HG03521 (cell line): ENCODE measurements around the gene MYO10.
"Not testable (repeated sequence)": the region's sequence is repeated elsewhere in the genome, so short reads cannot be mapped to it uniquely, and the experiment has no call there.

Experiments used
- ATAC-seq: cut with Tn5 transposase; IDR thresholded peaks from one replicate; pipeline ENCODE4 v1.9.1; 2021; ENCODE audit warnings: mild to moderate bottlenecking, moderate library complexity; ENCODE audit not compliant: unreplicated experiment

MYO10 gene

DNA sequence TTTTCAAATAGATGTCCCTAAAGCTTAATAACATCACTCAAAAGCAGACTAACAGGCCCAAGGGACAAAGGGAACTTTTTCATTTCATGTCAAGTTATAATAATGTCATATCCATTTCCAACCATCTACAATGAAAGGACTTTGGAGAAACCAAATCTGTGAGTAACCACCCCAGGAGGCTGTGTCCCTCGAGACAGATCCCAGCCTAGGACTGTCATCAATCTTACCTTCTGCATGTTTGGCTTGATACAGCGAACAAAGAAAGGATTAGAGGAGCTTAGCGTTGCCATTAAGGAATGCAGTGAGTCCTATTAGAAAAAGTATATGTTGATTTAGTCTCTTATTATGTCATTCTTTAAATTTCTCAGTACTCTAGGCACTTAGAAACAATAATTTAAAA, 181.5 kb downstream of the MYO10 start:
- ATAC-seq = no peak

DNA sequence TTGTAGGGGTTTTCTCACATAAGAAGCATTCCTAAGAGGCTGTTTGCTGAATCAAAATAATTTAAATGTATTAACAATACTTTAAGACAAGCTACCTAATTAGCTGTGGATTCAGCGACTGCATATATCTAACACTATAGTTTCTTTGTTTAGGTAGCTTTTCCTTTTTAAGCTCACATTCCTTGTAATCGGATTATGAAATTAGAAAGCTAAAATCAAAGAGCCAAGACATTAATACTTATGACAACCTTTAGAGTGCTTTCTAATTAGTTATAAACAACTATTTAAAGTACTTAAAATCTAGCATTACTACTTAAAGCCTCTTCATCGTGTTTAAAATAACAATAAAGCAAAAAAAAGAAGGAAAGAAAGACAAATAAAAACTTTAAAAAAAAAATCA, 182.0 kb downstream of the MYO10 start:
- no peak for ATAC-seq

DNA sequence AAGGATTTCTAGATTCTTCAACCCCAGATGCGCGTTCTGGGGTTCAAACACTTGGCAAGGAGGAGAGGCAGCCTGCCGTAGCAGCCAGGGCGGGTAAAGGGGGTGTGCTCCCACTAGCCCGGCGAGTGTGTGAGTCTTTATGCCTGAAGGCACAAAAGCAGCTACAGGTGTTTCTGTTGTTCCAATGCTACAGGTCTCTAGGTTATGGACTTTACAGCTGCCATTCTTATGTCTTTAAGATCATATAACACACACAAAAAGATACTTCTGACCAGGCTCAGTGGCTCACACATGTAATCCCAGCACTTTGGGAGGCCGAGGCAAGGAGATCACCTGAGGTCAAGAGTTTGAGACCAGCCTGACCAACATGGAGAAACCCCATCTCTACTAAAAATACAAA, 185.6 kb downstream of the MYO10 start:
- ATAC-seq = no peak

DNA sequence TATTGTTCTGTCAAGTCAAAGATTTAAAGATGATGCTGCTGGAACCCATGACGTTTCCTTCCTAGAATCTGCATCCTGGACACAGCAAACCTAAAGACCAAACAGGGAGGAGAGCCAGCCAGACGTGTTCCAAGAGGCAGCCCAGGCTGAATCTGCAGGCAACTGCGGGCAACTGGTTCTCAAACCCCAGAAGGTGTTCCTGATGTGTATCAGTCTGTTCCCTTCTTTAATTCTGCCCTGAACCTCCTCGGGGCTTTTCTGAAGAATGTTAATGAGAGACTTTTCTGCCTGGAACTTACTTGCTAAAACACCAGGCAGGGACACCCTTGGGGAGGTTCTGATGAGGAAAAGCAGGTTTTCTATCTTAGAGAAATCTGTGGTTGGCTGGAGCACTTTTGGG, 186.5 kb downstream of the MYO10 start:
- ATAC-seq = no peak

DNA sequence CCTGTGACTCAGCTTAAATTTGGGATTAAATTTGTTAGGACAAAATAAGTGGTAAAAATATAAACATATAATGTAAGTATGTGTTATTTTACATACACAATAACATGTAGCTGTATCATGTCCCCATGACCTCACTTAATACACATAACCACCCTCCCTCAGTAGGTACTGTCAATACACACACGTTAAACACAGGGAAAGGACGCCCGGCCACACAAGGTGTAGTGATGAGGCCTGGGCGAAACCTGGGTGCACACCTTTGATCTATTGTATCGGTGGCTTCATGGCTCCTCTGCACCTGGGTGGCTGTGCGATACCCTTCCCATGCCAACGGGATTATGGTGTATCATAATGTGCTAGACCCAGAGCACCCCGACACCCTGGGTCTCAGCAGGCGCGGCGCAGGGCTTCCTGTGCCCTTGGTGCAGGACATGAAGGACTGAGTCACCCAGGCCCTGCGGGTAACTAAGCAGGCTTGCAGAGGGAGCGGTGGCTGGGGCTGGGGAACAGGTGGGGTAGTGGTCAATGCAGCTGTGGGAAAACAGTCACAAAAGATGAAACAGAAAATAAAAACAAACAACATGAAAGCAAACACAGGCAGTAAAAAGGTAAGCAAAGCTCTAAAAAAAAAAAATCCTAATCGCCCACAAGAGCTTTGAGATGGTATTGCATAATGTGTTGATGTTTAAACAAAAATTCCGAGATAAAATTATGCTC, 191.8 kb downstream of the MYO10 start:
- no peak for ATAC-seq

DNA sequence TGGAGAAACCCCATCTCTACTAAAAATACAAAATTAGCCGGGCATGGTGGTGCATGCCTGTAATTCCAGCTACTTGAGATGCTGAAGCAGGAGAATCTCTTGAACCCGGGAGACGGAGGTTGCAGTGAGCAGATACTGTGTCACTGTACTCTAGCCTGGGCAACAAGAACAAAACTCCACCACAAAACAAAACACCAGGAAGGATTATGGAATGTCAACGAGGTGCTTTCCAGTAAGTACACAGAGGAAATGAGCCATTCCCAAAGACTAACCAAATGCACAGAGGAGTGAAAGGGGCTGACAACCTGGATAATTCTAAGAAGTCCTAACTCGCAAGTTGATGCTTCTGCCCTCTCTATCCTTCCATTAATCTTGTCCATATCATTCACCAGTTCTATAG, 193.2 kb downstream of the MYO10 start:
- ATAC-seq = no peak

DNA sequence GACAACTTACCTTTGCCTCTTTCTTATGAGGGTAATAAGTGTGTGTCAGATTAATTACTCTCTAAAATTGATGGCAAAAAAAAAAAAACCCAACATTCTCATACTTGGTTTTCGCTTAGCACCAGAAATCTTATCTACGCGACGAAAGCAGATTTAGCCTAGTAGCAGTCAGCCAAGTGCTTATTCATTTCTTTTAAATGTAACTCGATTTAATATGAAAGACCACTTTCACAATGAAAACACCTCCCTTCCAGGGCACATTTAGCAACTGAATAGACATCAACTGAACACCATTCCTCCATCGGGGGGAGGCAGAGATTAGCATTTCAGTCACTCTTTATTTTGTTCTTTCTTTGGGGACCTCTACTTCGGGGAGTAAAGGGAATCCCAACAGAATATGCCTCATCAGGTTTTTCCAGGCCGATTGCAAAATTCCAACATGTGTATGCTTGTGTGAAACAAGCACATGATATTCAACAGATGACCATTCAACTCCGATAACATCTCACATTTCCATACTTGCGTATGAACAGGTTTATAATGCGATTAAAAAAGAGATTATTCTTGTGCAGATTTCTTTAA, 195.2 kb downstream of the MYO10 start:
- no peak for ATAC-seq

DNA sequence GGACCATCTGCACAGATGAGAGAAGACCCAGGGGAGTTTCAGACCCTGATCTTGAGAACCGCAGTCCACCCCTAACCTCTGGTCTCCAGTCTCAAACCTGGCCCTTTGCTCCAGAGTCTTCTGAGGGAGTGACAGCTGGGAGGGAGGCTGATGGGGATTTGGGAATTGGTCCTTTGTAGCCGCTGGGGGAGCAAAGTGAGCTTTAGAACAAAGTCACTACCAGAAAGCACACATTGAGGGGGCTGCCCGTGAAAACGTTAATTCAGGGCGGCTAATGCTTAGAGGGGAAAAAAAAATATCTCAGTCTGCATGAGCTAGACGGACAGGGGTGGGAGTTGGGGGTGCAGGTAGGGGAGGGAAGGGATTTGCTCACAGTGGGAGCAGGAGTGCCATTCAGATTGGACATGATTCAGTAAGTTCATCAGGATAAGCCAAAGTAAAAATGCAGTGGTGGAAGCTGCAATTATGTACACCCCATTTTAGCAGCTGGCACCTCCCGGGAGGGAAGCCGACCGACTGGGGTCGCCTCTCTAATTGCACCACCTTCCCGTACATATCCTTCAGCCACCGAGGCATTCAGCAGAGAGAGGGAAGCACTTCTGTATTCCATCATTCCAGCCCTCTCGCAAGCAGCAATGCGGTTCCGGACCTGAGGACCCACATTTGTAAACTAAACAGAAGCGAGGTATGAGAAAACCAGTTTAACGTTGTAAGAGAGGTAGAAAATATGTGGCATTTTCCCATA, 195.8 kb downstream of the MYO10 start:
- no peak for ATAC-seq

DNA sequence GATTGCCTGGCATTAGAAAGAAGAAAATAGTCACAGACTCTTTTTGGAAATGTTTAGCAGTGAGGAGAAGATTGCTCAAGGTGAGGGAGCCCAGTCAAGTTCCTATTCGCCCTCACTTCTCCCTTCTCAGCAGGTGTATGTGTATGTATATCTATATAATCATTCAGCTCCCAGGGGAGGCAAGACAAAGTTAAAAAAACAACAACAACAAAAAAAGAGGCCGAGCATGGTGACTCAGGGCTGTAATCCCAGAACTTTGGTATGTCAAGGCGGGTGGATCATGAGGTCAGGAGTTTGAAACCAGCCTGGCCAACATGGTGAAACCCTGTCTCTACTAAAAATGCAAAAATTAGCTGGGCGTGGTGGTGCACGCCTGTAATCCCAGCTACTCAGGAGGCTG, 197.7 kb downstream of the MYO10 start:
- ATAC-seq = not testable (repeated sequence)

DNA sequence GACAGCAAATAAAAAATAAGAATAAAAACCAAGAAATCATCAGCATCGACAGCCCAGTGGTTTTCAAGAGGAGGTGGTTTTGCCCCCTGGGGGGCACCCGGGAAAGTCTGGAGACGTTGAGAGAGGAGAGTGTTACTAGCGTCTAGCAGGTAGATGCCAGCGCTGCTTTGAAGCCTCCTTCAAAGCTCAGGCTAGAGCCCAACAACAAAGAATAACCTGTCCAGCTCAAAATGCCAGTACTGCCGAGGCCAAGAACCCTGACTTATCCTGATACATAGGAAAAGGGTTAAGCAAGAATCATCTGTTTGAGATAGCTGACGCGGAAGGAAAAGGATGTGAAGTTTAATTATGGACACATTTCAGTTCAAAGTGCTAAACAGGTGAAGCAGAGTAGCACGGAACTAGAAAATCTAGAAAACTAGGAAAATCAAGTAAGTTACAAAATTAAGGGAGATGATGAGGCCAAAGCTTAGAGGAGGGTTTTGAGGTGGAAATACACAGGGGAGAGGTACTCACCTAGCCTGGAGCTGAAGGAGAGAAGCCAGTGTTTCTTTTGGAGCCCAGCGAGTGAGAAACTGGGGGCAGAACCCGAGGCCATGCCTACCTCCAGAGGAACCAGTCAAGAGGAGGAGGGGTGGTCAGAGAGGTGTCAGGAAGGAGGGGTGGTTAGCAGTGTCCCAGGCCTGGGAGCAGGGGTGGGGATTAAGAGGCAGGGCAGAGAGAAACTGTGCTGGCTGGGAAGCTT, 198.3 kb downstream of the MYO10 start:
- ATAC-seq = no peak

DNA sequence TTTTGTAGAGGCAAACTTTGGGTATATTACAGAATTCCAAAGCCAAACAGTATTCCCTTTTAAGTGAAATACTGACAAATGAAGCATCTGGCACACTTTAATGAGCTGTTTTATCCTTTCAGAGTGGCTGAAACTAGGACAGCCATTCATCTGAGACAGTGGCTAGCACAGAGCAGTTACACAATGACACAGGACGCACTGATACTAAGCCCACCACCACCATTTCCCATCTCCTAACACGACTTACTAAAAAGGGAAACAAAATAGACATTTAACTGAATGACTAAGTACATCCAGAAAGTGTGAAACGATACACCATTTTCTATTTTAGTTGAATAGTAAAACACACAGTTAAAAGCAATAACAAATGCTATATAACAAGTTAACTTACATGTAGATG, 198.9 kb downstream of the MYO10 start:
- no peak for ATAC-seq

DNA sequence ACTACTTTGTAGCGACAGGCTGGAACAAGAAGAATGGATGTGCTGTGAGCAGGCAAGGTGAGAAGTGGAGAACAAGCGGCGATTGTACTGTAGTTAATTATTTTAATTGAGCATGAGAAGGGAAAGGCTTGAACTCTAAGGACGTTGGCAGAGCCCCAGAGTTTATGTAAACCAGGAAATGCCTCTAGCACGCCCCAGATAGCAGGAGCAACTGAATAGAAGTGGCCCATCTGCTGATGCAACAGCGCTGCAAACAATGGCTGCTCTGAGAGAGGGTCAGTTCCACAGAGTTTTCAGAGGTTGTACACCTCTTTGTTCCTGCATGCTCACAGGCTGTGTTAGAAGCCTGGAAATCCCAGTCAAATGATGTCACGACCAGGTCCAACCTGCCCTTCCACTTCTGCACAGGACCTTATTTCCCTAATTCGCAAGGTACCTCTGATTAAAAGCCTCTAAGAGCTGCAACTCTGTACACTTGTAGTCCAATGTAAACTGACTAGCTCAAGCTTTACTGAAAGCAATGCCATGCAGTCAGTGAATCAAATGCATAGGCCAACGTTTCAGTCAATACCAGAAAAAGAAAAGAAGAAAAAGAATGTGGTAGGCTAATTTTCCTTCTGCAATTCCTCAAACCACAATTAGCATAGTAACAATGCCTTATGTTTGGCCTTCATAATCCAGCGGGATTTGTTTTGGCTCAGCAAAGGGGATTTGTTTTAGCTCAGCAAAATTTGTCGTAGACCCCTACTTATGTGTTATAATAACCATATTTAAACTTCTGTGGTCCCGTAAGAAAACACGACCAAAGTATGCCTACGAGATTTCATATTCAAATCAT, 199.7 kb downstream of the MYO10 start:
- no peak for ATAC-seq

DNA sequence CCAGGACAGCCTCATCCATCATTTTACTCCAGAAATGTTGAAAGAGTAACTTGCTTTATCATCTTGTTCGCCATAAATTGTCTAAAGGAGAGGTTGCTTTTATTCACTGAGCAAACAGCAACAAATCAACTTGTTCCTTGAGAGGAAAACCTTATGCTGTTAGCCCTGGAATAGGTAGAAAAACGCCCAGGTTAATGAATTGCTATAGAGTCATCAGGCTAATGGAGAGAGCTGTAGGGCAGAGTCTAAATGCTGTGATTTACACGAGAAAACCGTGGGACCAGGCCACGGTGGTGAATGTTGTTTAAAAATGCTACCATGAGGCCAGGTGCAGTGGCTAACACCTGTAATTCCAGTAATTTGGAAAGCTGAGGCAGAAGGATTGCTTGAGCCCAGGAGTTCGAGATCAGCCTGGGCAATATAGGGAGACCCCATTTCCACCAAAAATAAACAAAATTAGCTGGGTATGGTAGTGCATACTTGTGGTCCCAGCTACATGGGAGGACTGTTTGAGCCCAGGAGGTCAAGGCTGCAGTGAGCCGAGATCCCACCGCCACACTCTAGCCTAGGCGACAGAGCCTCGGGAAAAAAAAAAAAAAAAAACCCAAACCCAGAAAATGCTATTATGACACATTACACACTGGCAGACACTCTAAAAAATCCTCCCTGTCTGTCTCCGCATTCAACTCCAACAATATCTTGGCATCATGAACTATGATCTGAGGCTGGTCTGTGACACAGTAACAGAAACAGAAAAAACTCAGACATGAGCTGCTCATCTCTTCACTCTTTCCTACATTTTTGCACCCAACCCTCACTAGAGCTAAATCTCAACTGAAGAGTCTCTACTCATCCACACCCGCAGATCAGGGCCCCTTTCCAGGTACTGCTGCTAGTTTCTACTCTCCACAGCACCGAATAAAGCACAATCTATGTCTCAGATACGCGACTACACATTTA, 200.7 kb downstream of the MYO10 start:
- ATAC-seq = no peak

DNA sequence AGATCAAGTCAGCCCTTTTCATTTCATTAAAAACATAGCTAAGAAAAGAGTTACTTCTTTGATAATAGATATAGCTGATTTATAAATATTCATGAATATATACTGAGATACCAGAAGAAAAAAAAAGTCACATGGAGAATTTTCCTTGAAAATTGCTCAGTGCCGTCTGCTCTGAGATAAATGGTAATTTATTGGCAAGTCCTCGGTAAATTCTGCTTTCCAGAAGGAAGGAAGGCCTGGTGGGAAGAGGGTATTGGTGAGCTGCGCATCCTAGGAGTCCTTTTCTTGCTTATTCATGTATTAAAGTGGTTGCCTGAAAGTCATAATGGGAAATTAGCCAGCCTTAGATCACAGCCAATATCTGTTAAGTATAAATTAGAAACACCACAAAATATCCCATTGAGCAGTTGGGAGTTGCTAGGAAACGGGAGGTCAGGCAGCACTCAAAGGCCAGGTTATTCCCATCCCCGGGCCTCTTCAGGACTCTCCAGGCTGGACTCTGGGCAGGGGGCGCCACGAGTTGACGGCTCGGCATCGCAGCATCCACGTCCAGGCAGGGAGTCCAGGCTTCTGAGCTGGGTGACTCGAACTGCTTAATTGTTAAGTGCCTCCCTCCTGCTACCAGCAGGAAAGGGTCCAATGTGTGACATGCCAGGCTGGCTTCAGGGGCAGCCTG, 202.6 kb downstream of the MYO10 start:
- ATAC-seq = no peak

DNA sequence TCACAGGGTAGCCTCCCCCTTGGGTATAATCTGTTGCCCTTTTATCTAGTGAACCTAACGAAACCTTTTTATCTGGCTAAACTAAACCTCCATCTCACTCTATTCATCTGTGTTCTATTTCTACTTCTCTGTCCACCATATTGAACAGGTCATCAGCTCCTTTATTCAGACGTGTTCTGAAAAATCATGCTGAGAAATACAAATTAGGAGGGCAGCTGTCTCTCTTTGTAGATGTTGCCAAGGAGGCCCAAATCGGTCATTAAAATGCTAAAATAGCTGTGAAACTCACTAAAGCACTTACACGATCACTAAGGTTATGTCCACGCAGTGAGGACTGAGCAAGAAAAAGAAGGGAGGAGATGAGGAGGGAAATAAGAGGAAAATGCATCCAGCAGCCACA, 203.7 kb downstream of the MYO10 start:
- ATAC-seq = no peak

DNA sequence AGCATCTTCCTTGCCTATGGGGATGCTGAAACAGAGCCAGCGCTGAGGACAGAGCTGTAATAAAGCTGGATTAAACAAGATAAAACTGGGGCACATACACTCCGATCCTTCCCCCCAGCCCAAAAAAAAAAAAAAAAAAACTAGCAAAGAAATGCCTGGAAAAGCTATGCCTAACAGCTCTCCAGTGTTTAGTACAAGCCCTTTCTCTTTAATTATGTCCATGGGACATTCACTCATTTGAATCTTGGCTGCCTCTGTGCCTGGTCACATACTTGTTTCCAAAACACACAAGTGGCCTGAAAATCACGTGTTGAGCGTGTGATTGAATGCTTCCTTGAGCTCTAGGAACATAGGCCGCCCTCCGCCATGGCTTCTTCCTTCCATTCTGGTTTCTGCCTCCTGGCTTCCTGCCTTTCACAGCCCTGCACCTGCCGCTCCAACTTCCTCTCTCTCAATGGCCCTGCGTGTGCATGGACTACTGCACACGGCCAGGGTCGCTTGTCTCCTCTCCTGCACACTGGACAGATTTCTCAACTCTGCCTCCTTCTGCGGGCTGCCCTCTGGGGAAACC, 208.2 kb downstream of the MYO10 start:
- ATAC-seq = no peak

DNA sequence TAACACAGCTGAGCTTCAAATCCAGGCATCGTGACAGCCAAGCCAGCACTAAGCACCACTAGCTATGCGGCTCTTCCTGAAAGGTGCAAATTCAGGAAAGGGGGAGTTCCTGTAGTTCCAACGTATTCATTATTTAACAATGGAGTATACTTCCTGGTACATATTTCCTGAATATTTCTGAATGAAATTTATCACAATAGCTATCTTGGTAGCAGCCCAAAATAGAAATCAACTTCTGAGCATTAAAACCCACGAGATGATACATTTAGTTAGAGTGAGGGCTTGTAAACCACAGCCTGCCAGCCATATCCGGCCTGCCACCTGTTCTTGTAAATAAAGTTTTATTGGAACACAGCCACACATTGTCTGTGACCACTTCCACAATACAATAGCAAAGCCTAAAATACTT, 209.5 kb downstream of the MYO10 start:
- ATAC-seq = no peak

DNA sequence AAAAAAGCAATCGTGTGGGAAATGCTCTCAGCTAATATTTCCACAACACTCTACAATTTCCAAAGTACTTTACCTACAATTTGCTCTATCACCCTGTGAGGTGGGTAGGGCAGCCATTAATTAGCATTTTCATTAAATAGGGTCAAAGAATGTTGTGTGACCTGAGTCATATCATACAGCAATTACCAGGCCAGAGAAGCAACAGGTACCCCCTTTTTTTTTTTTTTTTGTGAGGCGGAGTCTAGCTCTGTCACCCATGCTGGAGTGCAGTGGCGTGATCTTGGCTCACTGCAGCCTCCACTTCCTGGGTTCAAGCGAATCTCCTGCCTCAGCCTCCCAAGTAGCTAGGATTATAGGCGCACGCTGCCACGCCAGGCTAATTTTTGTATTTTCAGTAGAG, 210.5 kb downstream of the MYO10 start:
- ATAC-seq = no peak

DNA sequence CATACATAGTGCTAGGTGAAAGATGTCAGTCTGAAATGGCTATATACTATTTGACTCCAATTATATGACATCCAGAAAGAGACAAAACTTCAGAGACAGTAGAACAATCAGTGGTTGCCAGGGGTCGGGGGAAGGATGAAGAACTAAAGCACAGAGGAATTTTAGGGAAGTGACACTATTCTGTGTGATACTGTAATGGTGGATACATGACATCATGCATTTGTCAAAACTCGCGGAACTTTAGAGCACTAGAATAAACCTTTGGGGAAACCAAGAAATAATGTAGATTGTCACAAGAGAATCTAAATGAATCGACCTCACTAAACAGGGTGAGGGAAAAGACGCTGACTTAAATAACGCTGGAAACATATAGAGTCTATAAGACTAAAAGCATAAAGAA, 212.3 kb downstream of the MYO10 start:
- ATAC-seq = no peak
